OCI-LY3 (cell line): Measurements from ENCODE around the gene VWA3A.

Source experiments
- EZH2phosphoT487 ChIP-seq: fragments of 200-600 bp; shearing (Covaris generic); IDR thresholded peaks from 2 replicates; pipeline ENCODE4 v1.6.1; 2018; ENCODE audit warnings: antibody characterized with exemption, mixed run types, low read depth
- TF ChIP-seq, protein P1 (sequence below): fragments of 200-600, 300-600 bp; sonication (generic); IDR thresholded peaks from 2 replicates; pipeline ENCODE4 v1.5.1; 2014; ENCODE audit warnings: antibody characterized with exemption, low read length, low read depth

GRCh38 chr16:22174642-22175041, 82.3 kb downstream of the VWA3A start:
- TF ChIP-seq, protein P1, sequence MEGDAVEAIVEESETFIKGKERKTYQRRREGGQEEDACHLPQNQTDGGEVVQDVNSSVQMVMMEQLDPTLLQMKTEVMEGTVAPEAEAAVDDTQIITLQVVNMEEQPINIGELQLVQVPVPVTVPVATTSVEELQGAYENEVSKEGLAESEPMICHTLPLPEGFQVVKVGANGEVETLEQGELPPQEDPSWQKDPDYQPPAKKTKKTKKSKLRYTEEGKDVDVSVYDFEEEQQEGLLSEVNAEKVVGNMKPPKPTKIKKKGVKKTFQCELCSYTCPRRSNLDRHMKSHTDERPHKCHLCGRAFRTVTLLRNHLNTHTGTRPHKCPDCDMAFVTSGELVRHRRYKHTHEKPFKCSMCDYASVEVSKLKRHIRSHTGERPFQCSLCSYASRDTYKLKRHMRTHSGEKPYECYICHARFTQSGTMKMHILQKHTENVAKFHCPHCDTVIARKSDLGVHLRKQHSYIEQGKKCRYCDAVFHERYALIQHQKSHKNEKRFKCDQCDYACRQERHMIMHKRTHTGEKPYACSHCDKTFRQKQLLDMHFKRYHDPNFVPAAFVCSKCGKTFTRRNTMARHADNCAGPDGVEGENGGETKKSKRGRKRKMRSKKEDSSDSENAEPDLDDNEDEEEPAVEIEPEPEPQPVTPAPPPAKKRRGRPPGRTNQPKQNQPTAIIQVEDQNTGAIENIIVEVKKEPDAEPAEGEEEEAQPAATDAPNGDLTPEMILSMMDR, result no peak
- no peak for TF ChIP-seq EZH2phosphoT487
